Measurements from ENCODE around the gene SUGCT.

The SUGCT gene

GRCh38 chr7:40899636-40900507 lies 765.1 kb downstream of the SUGCT start:
- Histone ChIP-seq H3K9ac (ENCODE audit: insufficient read length, low read depth) (no peak overlapping the region), H3K9me3 (ENCODE audit: insufficient read depth, low read length) (peaks cover 5% of the 10 kb centered on the region; the same call in 1 of the 2 replicates), H3K36me3 (ENCODE audit: insufficient read depth, insufficient read length, low read length) (no peaks in the 10 kb centered on the region), H3K4me1 (ENCODE audit: insufficient read depth, insufficient read length) (no peaks in the 10 kb centered on the region), H3K27me3 (ENCODE audit: insufficient read depth, insufficient read length) (no peaks in the 10 kb centered on the region), H3K4me3 (ENCODE audit: insufficient read length, low read depth) (no peak overlapping the region)
- TF ChIP-seq YY1 (IDR thresholded peaks at IDR 0.05; ENCODE audit: insufficient read depth, insufficient read length) (no peak), ZNF274 (IDR thresholded peaks at IDR 0.05; ENCODE audit: low read depth, low read length) (no peak), SUZ12 (IDR thresholded peaks at IDR 0.05; ENCODE audit: extremely low read depth, insufficient read depth, insufficient read length) (no peak)
- DNase-seq (ENCODE audit: low read depth, low spot score) = no peak

GRCh38 chr7:40903872-40904271 lies 769.1 kb downstream of the SUGCT start:
- H3K9ac ChIP-seq (ENCODE audit: insufficient read length, low read depth) = no peak overlapping the region
- DNase-seq (ENCODE audit: low read depth, low spot score) = no peak
- TF ChIP-seq YY1 (IDR thresholded peaks at IDR 0.05; ENCODE audit: insufficient read depth, insufficient read length) (no peak), SUZ12 (IDR thresholded peaks at IDR 0.05; ENCODE audit: extremely low read depth, insufficient read depth, insufficient read length) (no peak), ZNF274 (IDR thresholded peaks at IDR 0.05; ENCODE audit: low read depth, low read length) (no peak)
- no peaks in the 10 kb centered on the region for H3K9me3 ChIP-seq (ENCODE audit: insufficient read depth, low read length)
- no peaks in the 10 kb centered on the region for H3K36me3 ChIP-seq (ENCODE audit: insufficient read depth, insufficient read length, low read length)
- H3K4me3 ChIP-seq (ENCODE audit: insufficient read length, low read depth) = no peak overlapping the region
- H3K4me1 ChIP-seq (ENCODE audit: insufficient read depth, insufficient read length) = no peaks in the 10 kb centered on the region
- H3K27me3 ChIP-seq (ENCODE audit: insufficient read depth, insufficient read length) = no peaks in the 10 kb centered on the region

GRCh38 chr7:40907286-40907685 lies 772.5 kb downstream of the SUGCT start:
- H3K4me1 ChIP-seq (ENCODE audit: insufficient read depth, insufficient read length) = no peaks in the 10 kb centered on the region
- TF ChIP-seq ZNF274 (IDR thresholded peaks at IDR 0.05; ENCODE audit: low read depth, low read length) (no peak), YY1 (IDR thresholded peaks at IDR 0.05; ENCODE audit: insufficient read depth, insufficient read length) (no peak), SUZ12 (IDR thresholded peaks at IDR 0.05; ENCODE audit: extremely low read depth, insufficient read depth, insufficient read length) (no peak)
- H3K9me3 ChIP-seq (ENCODE audit: insufficient read depth, low read length) = no peaks in the 10 kb centered on the region
- no peaks in the 10 kb centered on the region for H3K36me3 ChIP-seq (ENCODE audit: insufficient read depth, insufficient read length, low read length)
- no peak overlapping the region for H3K4me3 ChIP-seq (ENCODE audit: insufficient read length, low read depth)
- H3K27me3 ChIP-seq (ENCODE audit: insufficient read depth, insufficient read length) = no peaks in the 10 kb centered on the region
- no peak for DNase-seq (ENCODE audit: low read depth, low spot score)
- no peak overlapping the region for H3K9ac ChIP-seq (ENCODE audit: insufficient read length, low read depth)

- DNase-seq (ENCODE audit: low read depth, low spot score) = no peak
- Histone ChIP-seq H3K36me3 (ENCODE audit: insufficient read depth, insufficient read length, low read length) (no peaks in the 10 kb centered on the region), H3K9me3 (ENCODE audit: insufficient read depth, low read length) (no peaks in the 10 kb centered on the region), H3K27me3 (ENCODE audit: insufficient read depth, insufficient read length) (no peaks in the 10 kb centered on the region), H3K4me3 (ENCODE audit: insufficient read length, low read depth) (no peak overlapping the region), H3K4me1 (ENCODE audit: insufficient read depth, insufficient read length) (no peaks in the 10 kb centered on the region), H3K9ac (ENCODE audit: insufficient read length, low read depth) (no peak overlapping the region)
- no peak for TF ChIP-seq SUZ12 (IDR thresholded peaks at IDR 0.05; ENCODE audit: extremely low read depth, insufficient read depth, insufficient read length)
- no peak for TF ChIP-seq ZNF274 (IDR thresholded peaks at IDR 0.05; ENCODE audit: low read depth, low read length)
- no peak for TF ChIP-seq YY1 (IDR thresholded peaks at IDR 0.05; ENCODE audit: insufficient read depth, insufficient read length)
Observed at GRCh38 chr7:40909346-40909980, 774.7 kb downstream of the SUGCT start.
